HG03442 (cell line): ENCODE data around the gene PSG7.
"Not testable (repeated sequence)": the region's sequence is repeated elsewhere in the genome, so short reads cannot be mapped to it uniquely, and the experiment has no call there.

ENCODE experiments used
- ATAC-seq: cut with Tn5 transposase; IDR thresholded peaks from one replicate; pipeline ENCODE4 v1.9.1; 2021; ENCODE audit warnings: mild to moderate bottlenecking, moderate library complexity; ENCODE audit not compliant: unreplicated experiment

The PSG7 gene

GRCh38 chr19:42916931-42917330 lies 20.1 kb downstream of the PSG7 start:
- not testable (repeated sequence) for ATAC-seq

DNA sequence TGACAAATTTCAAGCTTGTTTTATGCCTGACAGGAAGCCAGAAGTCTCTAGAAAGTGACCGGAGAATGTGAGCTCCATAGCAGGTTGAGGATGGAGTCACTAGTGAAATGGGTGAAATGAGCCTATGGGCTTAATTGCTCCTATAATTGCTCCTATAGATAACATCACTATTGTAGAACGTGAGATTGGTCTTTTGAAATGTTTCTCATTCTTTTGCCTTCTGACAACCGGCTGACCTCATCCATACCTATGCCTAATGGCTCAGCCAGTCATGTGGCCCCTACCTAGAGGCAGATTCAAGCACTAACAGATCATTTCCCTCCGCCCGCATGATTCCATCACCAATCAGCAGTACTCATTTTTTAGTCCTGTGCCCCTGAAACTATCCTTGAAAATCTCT lies 23.5 kb downstream of the PSG7 start:
- not testable (repeated sequence) for ATAC-seq

GRCh38 chr19:42912941-42913340 lies 24.1 kb downstream of the PSG7 start:
- ATAC-seq: not testable (repeated sequence)

DNA sequence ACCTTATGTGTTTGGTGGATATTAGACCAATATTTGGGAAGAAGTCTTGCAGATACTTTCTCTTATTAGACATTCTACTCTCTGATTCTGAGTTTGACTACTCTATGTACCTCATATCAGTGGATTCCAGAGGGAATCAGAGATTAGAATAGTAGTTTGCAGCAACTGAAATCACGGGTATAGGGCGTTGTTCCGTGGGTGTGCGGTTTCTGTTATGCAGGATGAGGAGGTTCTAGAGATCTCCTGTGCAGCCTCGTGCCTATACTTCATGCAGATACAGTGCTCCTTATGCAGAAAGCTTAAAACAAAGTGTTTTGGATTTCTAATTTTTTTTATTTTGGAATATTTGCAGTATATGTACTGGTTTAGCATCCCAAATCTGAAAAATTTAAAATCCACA lies 25.3 kb downstream of the PSG7 start:
- not testable (repeated sequence) for ATAC-seq

GRCh38 chr19:42906162-42906561 lies 30.8 kb downstream of the PSG7 start:
- not testable (repeated sequence) for ATAC-seq

GRCh38 chr19:42900561-42900960 lies 36.4 kb downstream of the PSG7 start:
- ATAC-seq: not testable (repeated sequence)

DNA sequence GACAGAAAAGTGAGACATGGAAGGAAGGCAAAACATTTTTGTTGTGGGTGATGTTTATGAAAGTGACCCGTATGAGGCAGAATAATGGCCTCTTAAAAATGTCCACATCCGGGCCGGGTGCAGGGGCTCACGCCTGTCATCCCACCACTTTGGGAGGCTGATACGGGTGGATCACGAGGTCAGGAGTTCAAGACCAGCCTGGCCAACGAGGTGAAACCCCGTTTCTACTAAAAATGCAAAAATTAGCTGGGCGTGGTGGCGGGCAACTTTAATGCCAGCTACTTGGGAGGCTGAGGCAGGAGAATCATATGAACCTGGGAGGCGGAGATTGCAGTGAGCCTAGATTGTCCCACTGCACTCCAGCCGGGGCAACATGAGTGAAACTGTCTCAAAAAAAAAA lies 37.3 kb downstream of the PSG7 start:
- ATAC-seq: not testable (repeated sequence)

GRCh38 chr19:42899110-42899509 lies 37.9 kb downstream of the PSG7 start:
- not testable (repeated sequence) for ATAC-seq

DNA sequence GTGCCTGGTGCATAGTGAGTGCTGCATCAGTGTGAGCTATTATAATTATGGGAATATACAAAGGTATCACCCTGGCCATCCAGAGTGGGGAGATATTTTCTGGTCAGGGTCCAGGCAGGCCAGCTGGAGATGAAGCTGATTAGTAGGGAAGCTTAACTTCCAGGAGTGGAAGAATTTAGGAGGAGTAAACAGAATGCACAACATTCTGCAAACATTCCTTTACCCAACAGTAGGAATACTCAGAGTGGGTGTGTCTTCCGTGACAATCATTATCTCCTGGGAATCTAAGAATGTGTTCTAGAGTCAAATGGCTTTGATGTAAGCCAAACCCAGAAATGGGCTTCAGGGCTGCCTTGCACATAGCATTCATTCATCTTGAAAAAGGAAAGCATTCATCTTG lies 38.4 kb downstream of the PSG7 start:
- ATAC-seq: not testable (repeated sequence)

DNA sequence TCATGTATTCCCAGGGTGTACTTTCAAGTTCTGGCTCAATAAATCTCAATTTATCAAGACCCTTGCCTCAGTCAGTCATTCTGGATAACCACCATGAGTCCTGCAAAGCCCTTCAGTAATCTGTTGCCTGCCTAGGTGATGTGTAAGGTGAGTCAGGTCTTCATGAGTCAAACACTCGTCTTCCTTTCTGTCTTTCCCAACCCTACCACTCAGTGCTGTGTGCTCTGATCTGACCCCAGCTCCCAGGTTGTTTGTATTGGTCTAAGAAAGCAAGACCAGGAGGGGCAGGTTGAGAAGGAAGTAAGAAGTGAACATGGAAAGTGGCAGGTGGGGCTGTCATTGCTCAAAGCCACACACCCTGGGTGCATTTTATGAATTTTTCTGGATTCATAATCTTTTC lies 39.3 kb downstream of the PSG7 start:
- not testable (repeated sequence) for ATAC-seq

DNA sequence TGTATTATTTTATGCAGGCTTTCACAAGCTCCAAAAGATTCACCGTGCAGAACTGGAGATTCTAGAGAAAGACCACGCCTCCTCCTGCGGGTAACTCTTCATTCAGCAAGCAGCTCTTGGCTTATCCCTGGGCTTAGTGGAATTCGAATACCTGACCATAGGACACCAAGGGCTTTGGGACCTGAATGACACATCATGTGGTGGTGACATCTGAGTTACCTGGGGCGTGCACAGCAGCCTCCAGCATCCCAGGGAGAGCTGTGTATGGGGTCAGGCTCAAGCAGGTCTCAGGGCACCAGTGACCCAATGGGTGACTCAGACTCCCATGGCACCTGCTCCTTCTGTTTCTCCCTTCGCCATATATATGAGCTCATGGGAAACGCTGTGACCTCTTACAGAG lies 46.6 kb downstream of the PSG7 start:
- not testable (repeated sequence) for ATAC-seq

DNA sequence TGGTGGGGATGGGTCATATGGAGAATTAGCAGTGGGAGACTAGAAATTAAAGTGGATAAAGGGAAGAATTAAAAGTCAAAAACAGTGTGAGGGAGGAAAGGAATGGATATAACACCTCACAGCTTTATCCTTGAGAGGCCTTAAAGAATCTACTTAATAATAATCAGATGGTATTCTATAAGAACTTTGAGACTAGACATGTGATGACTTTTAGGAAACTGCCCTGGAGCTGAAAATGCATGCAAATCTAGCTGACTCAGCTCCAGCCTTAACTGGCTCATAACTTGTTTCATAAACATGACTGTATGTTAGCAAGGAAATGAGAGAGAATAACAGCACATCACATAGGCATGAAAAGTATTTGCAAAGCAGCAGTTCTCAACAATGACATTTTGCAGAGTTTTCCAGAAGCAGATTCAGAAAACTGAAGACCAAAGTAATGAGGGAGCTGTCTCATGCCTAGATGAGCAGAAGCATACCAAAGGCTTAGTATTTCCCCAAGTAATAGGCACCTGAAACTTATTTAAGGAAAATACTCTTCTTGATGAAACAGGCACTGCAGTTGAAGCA lies 49.0 kb downstream of the PSG7 start:
- not testable (repeated sequence) for ATAC-seq

GRCh38 chr19:42882730-42883129 lies 54.3 kb downstream of the PSG7 start:
- ATAC-seq: not testable (repeated sequence)

GRCh38 chr19:42882010-42882409 lies 55.0 kb downstream of the PSG7 start:
- ATAC-seq: not testable (repeated sequence)

- ATAC-seq: not testable (repeated sequence)
Measured at GRCh38 chr19:42881279-42881678, 55.7 kb downstream of the PSG7 start.

GRCh38 chr19:42880621-42881020 lies 56.4 kb downstream of the PSG7 start:
- ATAC-seq: not testable (repeated sequence)

- ATAC-seq: no peak
Measured at GRCh38 chr19:42879613-42880012, 57.4 kb downstream of the PSG7 start, which contains the start of gene PSG1. PSG1 (minus strand) TSS chr19:42879713; CDS start chr19:42879581, 132 bp downstream.

DNA sequence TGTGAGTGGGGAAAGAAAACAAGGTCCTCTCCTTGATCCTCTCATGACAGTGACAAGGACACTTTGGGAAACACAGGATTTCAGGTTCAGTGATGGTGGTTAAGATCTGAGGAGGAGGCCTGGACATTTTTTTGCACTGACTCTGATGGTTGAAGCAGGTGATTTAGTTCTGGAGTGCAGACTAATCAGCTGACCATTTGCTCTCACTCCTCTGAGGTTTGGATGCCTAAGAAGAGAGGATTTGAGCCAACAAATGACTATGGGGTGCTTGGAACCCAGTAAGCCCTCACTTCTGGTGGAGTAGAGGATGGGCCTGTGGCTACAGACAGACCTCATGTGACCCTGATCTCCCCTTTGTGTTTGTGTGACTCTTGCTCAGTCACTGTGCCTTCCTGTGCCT lies 60.4 kb downstream of the PSG7 start:
- ATAC-seq: not testable (repeated sequence)

DNA sequence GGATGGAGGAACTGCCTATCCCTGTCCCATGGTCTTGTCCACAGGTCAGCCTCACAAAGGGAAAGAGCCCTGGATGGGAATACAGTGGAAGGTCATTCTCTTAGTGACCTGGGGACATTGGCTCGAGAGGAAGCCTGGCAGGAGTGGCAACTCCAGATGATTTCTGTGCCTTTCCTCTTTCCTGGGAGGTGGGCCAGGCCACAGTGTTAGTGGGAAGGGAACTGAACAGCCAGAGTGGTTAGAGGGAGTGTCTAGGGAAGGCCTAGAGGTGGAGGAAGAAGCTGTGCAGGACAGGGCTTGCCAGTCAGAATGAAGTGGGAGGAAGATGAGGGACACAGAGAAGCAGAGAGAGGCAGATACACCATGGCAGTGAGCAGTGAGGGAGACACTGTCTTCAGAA lies 61.1 kb downstream of the PSG7 start:
- ATAC-seq: not testable (repeated sequence)

GRCh38 chr19:42874901-42875813 lies 61.9 kb downstream of the PSG7 start:
- ATAC-seq: not testable (repeated sequence)

GRCh38 chr19:42874136-42874535 lies 62.9 kb downstream of the PSG7 start:
- not testable (repeated sequence) for ATAC-seq
